Activated T-helper 2 cell treated with anti-CD3 and anti-CD28 coated beads, Interferon-gamma antibody, Interleukin-2, Interleukin-4, amounts not matched to agents 10 μg/mL and 5 μg/mL and 100 μg/mL, durations not matched to agents 14 hours and 24 hours and 36 hours (primary cell): Measurements from ENCODE around the gene IL18RAP. TPM values are rescaled to one million over a fixed set of nuclear protein-coding genes. Genes with fewer than 3 reads are reported as not detected.

Source experiments
- DNase-seq: peaks from one replicate; pipeline ENCODE4 v3.0.0; 2021; ENCODE audit warnings: low spot score
- H3K27ac Mint-ChIP-seq: one replicate; pipeline ENCODE4 v1.8.0; 2021; ENCODE audit warnings: mixed read lengths
- H3K27me3 Mint-ChIP-seq: one replicate; pipeline ENCODE4 v1.8.0; 2021; ENCODE audit warnings: low read depth, mixed read lengths
- H3K36me3 Mint-ChIP-seq: one replicate; pipeline ENCODE4 v1.8.0; 2021; ENCODE audit warnings: low read depth, mixed read lengths
- H3K4me1 Mint-ChIP-seq: one replicate; pipeline ENCODE4 v1.8.0; 2021; ENCODE audit warnings: low read depth, mixed read lengths
- H3K4me3 Mint-ChIP-seq: one replicate; pipeline ENCODE4 v1.8.0; 2021; ENCODE audit warnings: low read depth, mild to moderate bottlenecking, moderate library complexity, mixed read lengths
- H3K9me3 Mint-ChIP-seq: one replicate; pipeline ENCODE4 v1.8.0; 2021; ENCODE audit warnings: mixed read lengths
- intact Hi-C: fragments of 100-400 bp; cut with micrococcal nuclease; formaldehyde crosslinking; loops from one replicate; pipeline ENCODE4 v1.15.1; 2023
- total RNA-seq: library from RNA; stranded (reverse); gene quantifications from 2 replicates; pipeline ENCODE4 v1.2.3, GENCODE V29; 2022

Gene IL18RAP
- total RNA-seq, 1 donor from 2014 or later, result 6.8 TPM

- no peaks in the 10 kb centered on the region for H3K9me3 Mint-ChIP-seq
- intact Hi-C loops, result no loop called here
Measured at GRCh38 chr2:102399499-102400141, 23.3 kb upstream of the IL18RAP start.

GRCh38 chr2:102401456-102401855 is 21.5 kb upstream of the IL18RAP start:
- DNase-seq, result no peak
- H3K27me3 Mint-ChIP-seq, result no peaks in the 10 kb centered on the region
- peak overlapping the region; percentile 53 for H3K27ac Mint-ChIP-seq
- no peaks in the 10 kb centered on the region for H3K9me3 Mint-ChIP-seq
- H3K36me3 Mint-ChIP-seq, result peaks cover 27% of the 10 kb centered on the region
- intact Hi-C loops, result no loop called here
- peaks cover 30% of the 10 kb centered on the region for H3K4me1 Mint-ChIP-seq
- H3K4me3 Mint-ChIP-seq, result no peak overlapping the region

More at GRCh38 chr2:102399499-102400141, 23.3 kb upstream of the IL18RAP start:
- H3K4me1 Mint-ChIP-seq, result peaks cover 30% of the 10 kb centered on the region
- no peak overlapping the region for H3K27ac Mint-ChIP-seq
- H3K36me3 Mint-ChIP-seq, result peaks cover 31% of the 10 kb centered on the region
- no peak for DNase-seq
- H3K27me3 Mint-ChIP-seq, result no peaks in the 10 kb centered on the region
- H3K4me3 Mint-ChIP-seq, result no peak overlapping the region

- intact Hi-C loops, result no loop called here
- peaks cover 30% of the 10 kb centered on the region for H3K4me1 Mint-ChIP-seq
- no peak overlapping the region for H3K4me3 Mint-ChIP-seq
- H3K27me3 Mint-ChIP-seq, result no peaks in the 10 kb centered on the region
- H3K27ac Mint-ChIP-seq, result no peak overlapping the region
- peaks cover 23% of the 10 kb centered on the region for H3K36me3 Mint-ChIP-seq
- no peak for DNase-seq
- no peaks in the 10 kb centered on the region for H3K9me3 Mint-ChIP-seq
Measured at GRCh38 chr2:102401865-102402264, 21.1 kb upstream of the IL18RAP start.

GRCh38 chr2:102410952-102411351 is 12.0 kb upstream of the IL18RAP start:
- peaks cover 45% of the 10 kb centered on the region for H3K36me3 Mint-ChIP-seq
- no peak overlapping the region for H3K4me3 Mint-ChIP-seq
- peaks cover 9% of the 10 kb centered on the region for H3K4me1 Mint-ChIP-seq
- DNase-seq, result no peak
- peaks cover 36% of the 10 kb centered on the region for H3K9me3 Mint-ChIP-seq
- intact Hi-C loops, result no loop called here
- no peak overlapping the region for H3K27ac Mint-ChIP-seq
- H3K27me3 Mint-ChIP-seq, result no peaks in the 10 kb centered on the region

GRCh38 chr2:102412199-102412598 is 10.8 kb upstream of the IL18RAP start:
- H3K36me3 Mint-ChIP-seq, result peaks cover 52% of the 10 kb centered on the region
- H3K9me3 Mint-ChIP-seq, result peaks cover 40% of the 10 kb centered on the region
- DNase-seq, result no peak
- H3K27me3 Mint-ChIP-seq, result no peaks in the 10 kb centered on the region
- H3K4me3 Mint-ChIP-seq, result no peak overlapping the region
- no peak overlapping the region for H3K27ac Mint-ChIP-seq
- intact Hi-C loops, result no loop called here
- H3K4me1 Mint-ChIP-seq, result peaks cover 19% of the 10 kb centered on the region

- intact Hi-C loops, result loop anchor here (1.0 kb wide), 4 partner anchors 18 to 335 kb away; no protein-coding TSS in a partner anchor
- DNase-seq, result no peak
- Mint-ChIP-seq H3K4me1 (peaks cover 63% of the 10 kb centered on the region), H3K36me3 (peaks cover 59% of the 10 kb centered on the region), H3K27ac (peak overlapping the region; percentile 94), H3K4me3 (peak overlapping the region; percentile 58), H3K9me3 (peaks cover 21% of the 10 kb centered on the region), H3K27me3 (peaks cover 3% of the 10 kb centered on the region)
Measured at GRCh38 chr2:102417946-102418345, 5.0 kb upstream of the IL18RAP start.

GRCh38 chr2:102418421-102418961 is 4.5 kb upstream of the IL18RAP start:
- Mint-ChIP-seq H3K27me3 (peaks cover 3% of the 10 kb centered on the region), H3K4me1 (peaks cover 69% of the 10 kb centered on the region), H3K27ac (peak overlapping the region; percentile 75), H3K9me3 (peaks cover 21% of the 10 kb centered on the region), H3K36me3 (peaks cover 59% of the 10 kb centered on the region), H3K4me3 (peak overlapping the region; percentile 73)
- intact Hi-C loops, result loop anchor here (1.0 kb wide), 4 partner anchors 18 to 335 kb away; no protein-coding TSS in a partner anchor
- no peak for DNase-seq

- intact Hi-C loops, result no loop called here
- H3K27me3 Mint-ChIP-seq, result peaks cover 3% of the 10 kb centered on the region
- DNase-seq, result no peak
- H3K4me3 Mint-ChIP-seq, result peak overlapping the region; percentile 62
- H3K36me3 Mint-ChIP-seq, result peaks cover 62% of the 10 kb centered on the region
- H3K27ac Mint-ChIP-seq, result no peak overlapping the region
- H3K9me3 Mint-ChIP-seq, result peaks cover 16% of the 10 kb centered on the region
- peaks cover 82% of the 10 kb centered on the region for H3K4me1 Mint-ChIP-seq
Measured at GRCh38 chr2:102420290-102420689, 2.7 kb upstream of the IL18RAP start.

GRCh38 chr2:102421890-102422759 is 835 bp upstream of the IL18RAP start:
- H3K4me1 Mint-ChIP-seq, result peaks cover 81% of the 10 kb centered on the region
- peaks cover 60% of the 10 kb centered on the region for H3K36me3 Mint-ChIP-seq
- peaks cover 5% of the 10 kb centered on the region for H3K9me3 Mint-ChIP-seq
- H3K27ac Mint-ChIP-seq, result peak overlapping the region; percentile 51
- peaks cover 3% of the 10 kb centered on the region for H3K27me3 Mint-ChIP-seq
- peak overlapping the region; percentile 40 for H3K4me3 Mint-ChIP-seq
- intact Hi-C loops, result no loop called here
- DNase-seq, result no peak

GRCh38 chr2:102423368-102423767 is 408 bp downstream of the IL18RAP start:
- H3K9me3 Mint-ChIP-seq, result peaks cover under 1% of the 10 kb centered on the region
- intact Hi-C loops, result no loop called here
- peak overlapping the region; percentile 51 for H3K27ac Mint-ChIP-seq
- H3K4me1 Mint-ChIP-seq, result peaks cover 81% of the 10 kb centered on the region
- H3K36me3 Mint-ChIP-seq, result peaks cover 66% of the 10 kb centered on the region
- peaks cover 3% of the 10 kb centered on the region for H3K27me3 Mint-ChIP-seq
- peak overlapping the region; percentile 61 for H3K4me3 Mint-ChIP-seq
- DNase-seq, result no peak

GRCh38 chr2:102424754-102425153 is 1.8 kb downstream of the IL18RAP start:
- intact Hi-C loops, result no loop called here

GRCh38 chr2:102425441-102426132 is 2.6 kb downstream of the IL18RAP start:
- Mint-ChIP-seq H3K4me1 (peaks cover 80% of the 10 kb centered on the region), H3K27ac (no peak overlapping the region), H3K36me3 (peaks cover 81% of the 10 kb centered on the region), H3K27me3 (peaks cover 3% of the 10 kb centered on the region), H3K4me3 (no peak overlapping the region), H3K9me3 (peaks cover 19% of the 10 kb centered on the region)
- intact Hi-C loops, result no loop called here
- DNase-seq, result no peak

More at GRCh38 chr2:102424754-102425153, 1.8 kb downstream of the IL18RAP start:
- H3K4me1 Mint-ChIP-seq, result peaks cover 82% of the 10 kb centered on the region
- peaks cover 75% of the 10 kb centered on the region for H3K36me3 Mint-ChIP-seq
- no peak overlapping the region for H3K27ac Mint-ChIP-seq
- DNase-seq, result no peak
- H3K9me3 Mint-ChIP-seq, result peaks cover 12% of the 10 kb centered on the region
- no peak overlapping the region for H3K4me3 Mint-ChIP-seq
- H3K27me3 Mint-ChIP-seq, result peaks cover 3% of the 10 kb centered on the region
